GM12878 (cell line): Measurements from ENCODE around the gene COPZ2.

Experiments
- CHD1 ChIP-seq: IDR thresholded peaks from 2 replicates; pipeline ENCODE4 v1.6.1; 2012; ENCODE audit warnings: low read depth, low read length, improper control_type of control experiment
- CHD2 ChIP-seq: IDR thresholded peaks from 2 replicates; pipeline ENCODE4 v1.6.1; 2011; ENCODE audit warnings: low read depth, low read length, improper control_type of control experiment, borderline replicate concordance
- FOXM1 ChIP-seq: IDR thresholded peaks from 2 replicates; pipeline ENCODE4 v1.6.1; 2012; ENCODE audit warnings: low read depth, mild to moderate bottlenecking, inconsistent platforms, low read length, moderate library complexity
- NR2F1 ChIP-seq: fragments of 450-650 bp; conservative IDR thresholded peaks from 2 replicates; pipeline ENCODE4 v1.6.1; 2017; ENCODE audit warnings: mild to moderate bottlenecking
- POLR2AphosphoS5 ChIP-seq: IDR thresholded peaks from 2 replicates; pipeline ENCODE4 v1.6.1; 2011; ENCODE audit warnings: mild to moderate bottlenecking, low read length, inconsistent platforms
- RAD21 ChIP-seq: IDR thresholded peaks from 2 replicates; pipeline ENCODE4 v1.6.1; 2011; ENCODE audit warnings: mild to moderate bottlenecking, low read depth, low read length, moderate library complexity; ENCODE audit not compliant: insufficient read depth
- RB1 ChIP-seq: fragments of 450-650 bp; formaldehyde crosslinking; IDR thresholded peaks from 2 replicates; pipeline ENCODE4 v1.6.1; 2017; ENCODE audit warnings: mild to moderate bottlenecking, borderline replicate concordance
- RCOR1 ChIP-seq: conservative IDR thresholded peaks from 2 replicates; pipeline ENCODE4 v1.6.1; 2012; ENCODE audit warnings: low read depth, low read length, improper control_type of control experiment
- WRNIP1 ChIP-seq: IDR thresholded peaks from 2 replicates; pipeline ENCODE4 v1.6.1; 2011; ENCODE audit warnings: low read depth, low read length, improper control_type of control experiment, borderline replicate concordance
- TF ChIP-seq, protein P1 (sequence below), 3 experiments: IDR thresholded peaks in 2 of 3; conservative IDR thresholded peaks in 1 of 3; 2 replicates each; pipeline ENCODE4 v1.5.1; 2011; ENCODE audit warnings: low read depth in 3 of 3, low read length in 3 of 3, mild to moderate bottlenecking in 3 of 3, control low read depth in 2 of 3, moderate library complexity in 2 of 3, inconsistent platforms in 1 of 3, mixed read lengths in 1 of 3; ENCODE audit not compliant: control insufficient read depth in 2 of 3, insufficient read depth in 1 of 3; ENCODE audit errors: extremely low read depth in 1 of 3
- TF ChIP-seq, protein P2 (sequence below): IDR thresholded peaks from 2 replicates; pipeline ENCODE4 v1.6.1; 2011; ENCODE audit warnings: low read depth, low read length, improper control_type of control experiment, borderline replicate concordance
- TF ChIP-seq, protein P3 (sequence below): IDR thresholded peaks from 2 replicates; pipeline ENCODE4 v1.6.1; 2012; ENCODE audit warnings: improper control_type of control experiment, low read depth, low read length; ENCODE audit not compliant: insufficient replicate concordance
- TF ChIP-seq, protein P4 (sequence below): IDR thresholded peaks from 2 replicates; pipeline ENCODE4 v1.6.1; 2011; ENCODE audit warnings: borderline replicate concordance, low read depth, mild to moderate bottlenecking, moderate library complexity, low read length; ENCODE audit not compliant: insufficient read depth, poor library complexity, severe bottlenecking

DNA sequence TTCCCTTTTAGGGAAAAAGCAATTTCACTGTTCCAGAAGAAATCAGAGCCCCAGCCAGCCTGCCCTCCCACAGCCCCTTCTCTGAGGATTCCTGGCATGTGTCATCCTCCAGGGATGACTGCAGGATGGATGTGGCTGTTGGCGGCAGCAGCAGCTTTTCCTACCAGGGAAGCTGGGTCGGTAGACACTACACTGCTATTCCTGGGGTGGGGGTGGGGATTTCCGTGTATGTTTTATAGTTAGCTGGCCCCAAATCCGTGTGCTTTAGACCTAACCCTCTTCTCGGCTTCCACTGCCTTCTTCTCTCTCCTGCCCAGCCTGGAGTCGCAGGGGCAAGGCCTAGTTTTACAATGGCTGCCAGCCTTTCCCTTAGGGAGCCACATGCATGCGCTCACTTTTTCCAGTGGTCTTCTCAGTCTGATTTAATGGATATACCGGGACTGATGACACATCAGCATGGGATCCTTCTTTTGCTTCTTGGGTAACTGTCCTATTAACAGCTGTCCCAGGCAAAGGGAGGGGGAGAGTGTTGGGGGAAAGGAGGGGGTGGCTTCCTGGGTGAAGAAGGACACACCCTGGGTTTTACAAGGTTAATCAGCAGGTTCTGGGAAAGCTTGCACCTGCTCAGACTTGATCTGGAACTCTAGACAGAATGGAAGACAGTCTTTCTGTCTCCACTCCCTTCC is 7.9 kb upstream of the COPZ2 start:
- TF ChIP-seq WRNIP1 (no peak), POLR2AphosphoS5 (no peak), FOXM1 (no peak), RB1 (no peak), CHD2 (no peak), RAD21 (no peak), CHD1 (no peak), RCOR1 (no peak), NR2F1 (no peak)
- TF ChIP-seq, protein P1, sequence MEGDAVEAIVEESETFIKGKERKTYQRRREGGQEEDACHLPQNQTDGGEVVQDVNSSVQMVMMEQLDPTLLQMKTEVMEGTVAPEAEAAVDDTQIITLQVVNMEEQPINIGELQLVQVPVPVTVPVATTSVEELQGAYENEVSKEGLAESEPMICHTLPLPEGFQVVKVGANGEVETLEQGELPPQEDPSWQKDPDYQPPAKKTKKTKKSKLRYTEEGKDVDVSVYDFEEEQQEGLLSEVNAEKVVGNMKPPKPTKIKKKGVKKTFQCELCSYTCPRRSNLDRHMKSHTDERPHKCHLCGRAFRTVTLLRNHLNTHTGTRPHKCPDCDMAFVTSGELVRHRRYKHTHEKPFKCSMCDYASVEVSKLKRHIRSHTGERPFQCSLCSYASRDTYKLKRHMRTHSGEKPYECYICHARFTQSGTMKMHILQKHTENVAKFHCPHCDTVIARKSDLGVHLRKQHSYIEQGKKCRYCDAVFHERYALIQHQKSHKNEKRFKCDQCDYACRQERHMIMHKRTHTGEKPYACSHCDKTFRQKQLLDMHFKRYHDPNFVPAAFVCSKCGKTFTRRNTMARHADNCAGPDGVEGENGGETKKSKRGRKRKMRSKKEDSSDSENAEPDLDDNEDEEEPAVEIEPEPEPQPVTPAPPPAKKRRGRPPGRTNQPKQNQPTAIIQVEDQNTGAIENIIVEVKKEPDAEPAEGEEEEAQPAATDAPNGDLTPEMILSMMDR (IDR thresholded peaks at IDR 0.05 in 2 of 3, conservative IDR thresholded peaks at IDR 0.05 in 1 of 3; ENCODE audit: control insufficient read depth in 2 of 3, extremely low read depth in 1 of 3, insufficient read depth in 1 of 3, low read depth in 3 of 3, low read length in 3 of 3), result no peak
- TF ChIP-seq, protein P2, sequence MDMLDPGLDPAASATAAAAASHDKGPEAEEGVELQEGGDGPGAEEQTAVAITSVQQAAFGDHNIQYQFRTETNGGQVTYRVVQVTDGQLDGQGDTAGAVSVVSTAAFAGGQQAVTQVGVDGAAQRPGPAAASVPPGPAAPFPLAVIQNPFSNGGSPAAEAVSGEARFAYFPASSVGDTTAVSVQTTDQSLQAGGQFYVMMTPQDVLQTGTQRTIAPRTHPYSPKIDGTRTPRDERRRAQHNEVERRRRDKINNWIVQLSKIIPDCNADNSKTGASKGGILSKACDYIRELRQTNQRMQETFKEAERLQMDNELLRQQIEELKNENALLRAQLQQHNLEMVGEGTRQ, result no peak
- TF ChIP-seq, protein P3, sequence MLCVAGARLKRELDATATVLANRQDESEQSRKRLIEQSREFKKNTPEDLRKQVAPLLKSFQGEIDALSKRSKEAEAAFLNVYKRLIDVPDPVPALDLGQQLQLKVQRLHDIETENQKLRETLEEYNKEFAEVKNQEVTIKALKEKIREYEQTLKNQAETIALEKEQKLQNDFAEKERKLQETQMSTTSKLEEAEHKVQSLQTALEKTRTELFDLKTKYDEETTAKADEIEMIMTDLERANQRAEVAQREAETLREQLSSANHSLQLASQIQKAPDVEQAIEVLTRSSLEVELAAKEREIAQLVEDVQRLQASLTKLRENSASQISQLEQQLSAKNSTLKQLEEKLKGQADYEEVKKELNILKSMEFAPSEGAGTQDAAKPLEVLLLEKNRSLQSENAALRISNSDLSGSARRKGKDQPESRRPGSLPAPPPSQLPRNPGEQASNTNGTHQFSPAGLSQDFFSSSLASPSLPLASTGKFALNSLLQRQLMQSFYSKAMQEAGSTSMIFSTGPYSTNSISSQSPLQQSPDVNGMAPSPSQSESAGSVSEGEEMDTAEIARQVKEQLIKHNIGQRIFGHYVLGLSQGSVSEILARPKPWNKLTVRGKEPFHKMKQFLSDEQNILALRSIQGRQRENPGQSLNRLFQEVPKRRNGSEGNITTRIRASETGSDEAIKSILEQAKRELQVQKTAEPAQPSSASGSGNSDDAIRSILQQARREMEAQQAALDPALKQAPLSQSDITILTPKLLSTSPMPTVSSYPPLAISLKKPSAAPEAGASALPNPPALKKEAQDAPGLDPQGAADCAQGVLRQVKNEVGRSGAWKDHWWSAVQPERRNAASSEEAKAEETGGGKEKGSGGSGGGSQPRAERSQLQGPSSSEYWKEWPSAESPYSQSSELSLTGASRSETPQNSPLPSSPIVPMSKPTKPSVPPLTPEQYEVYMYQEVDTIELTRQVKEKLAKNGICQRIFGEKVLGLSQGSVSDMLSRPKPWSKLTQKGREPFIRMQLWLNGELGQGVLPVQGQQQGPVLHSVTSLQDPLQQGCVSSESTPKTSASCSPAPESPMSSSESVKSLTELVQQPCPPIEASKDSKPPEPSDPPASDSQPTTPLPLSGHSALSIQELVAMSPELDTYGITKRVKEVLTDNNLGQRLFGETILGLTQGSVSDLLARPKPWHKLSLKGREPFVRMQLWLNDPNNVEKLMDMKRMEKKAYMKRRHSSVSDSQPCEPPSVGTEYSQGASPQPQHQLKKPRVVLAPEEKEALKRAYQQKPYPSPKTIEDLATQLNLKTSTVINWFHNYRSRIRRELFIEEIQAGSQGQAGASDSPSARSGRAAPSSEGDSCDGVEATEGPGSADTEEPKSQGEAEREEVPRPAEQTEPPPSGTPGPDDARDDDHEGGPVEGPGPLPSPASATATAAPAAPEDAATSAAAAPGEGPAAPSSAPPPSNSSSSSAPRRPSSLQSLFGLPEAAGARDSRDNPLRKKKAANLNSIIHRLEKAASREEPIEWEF, result no peak
- TF ChIP-seq, protein P4, sequence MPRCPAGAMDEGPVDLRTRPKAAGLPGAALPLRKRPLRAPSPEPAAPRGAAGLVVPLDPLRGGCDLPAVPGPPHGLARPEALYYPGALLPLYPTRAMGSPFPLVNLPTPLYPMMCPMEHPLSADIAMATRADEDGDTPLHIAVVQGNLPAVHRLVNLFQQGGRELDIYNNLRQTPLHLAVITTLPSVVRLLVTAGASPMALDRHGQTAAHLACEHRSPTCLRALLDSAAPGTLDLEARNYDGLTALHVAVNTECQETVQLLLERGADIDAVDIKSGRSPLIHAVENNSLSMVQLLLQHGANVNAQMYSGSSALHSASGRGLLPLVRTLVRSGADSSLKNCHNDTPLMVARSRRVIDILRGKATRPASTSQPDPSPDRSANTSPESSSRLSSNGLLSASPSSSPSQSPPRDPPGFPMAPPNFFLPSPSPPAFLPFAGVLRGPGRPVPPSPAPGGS, result no peak
